HCT116 (cell line): ENCODE results near the gene GPC5. TPM values are rescaled to one million over a fixed set of nuclear protein-coding genes. Genes with fewer than 3 reads are reported as not detected.

Source experiments
- ATAC-seq: fragments of 200-7000 bp; cut with Tn5 transposase; 2 replicates; pipeline ENCODE4 v1.9.1; 2020; ENCODE audit warnings: mild to moderate bottlenecking, moderate library complexity
- BruUV-seq: library from RNA; stranded (reverse); fragments of 400-500 nt; replicated peaks from 2 replicates; lab custom pipeline; 2021; lab: Mats Ljungman, UMichigan
- CTCF ChIA-PET: fragments of 300-600 bp; sonication (Branson Sonifier 250); formaldehyde crosslinking; loops from one replicate; lab custom pipeline; 2021; ENCODE audit warnings: antibody characterized with exemption; lab: Charles Lee
- POLR2A ChIA-PET: fragments of 300-600, 350-600 bp; sonication (Branson Sonifier 250); formaldehyde crosslinking; loops from one replicate; lab custom pipeline; 2021; ENCODE audit warnings: antibody characterized with exemption; lab: Charles Lee
- RAD21 ChIA-PET, 2 experiments: fragments of 300-600 bp; sonication (Branson Sonifier 250); formaldehyde crosslinking; loops; one replicate each; lab custom pipeline; 2023; ENCODE audit warnings: low total read pairs in 2 of 2; ENCODE audit not compliant: uncharacterized antibody in 2 of 2, unreplicated experiment in 2 of 2, low non-redundant PET in 1 of 2; lab: Charles Lee
- DNase-seq: peaks from one replicate; pipeline ENCODE4 v3.0.0-alpha.2; 2010; ENCODE audit warnings: low read depth, low spot score
- H2AFZ ChIP-seq: fragments of 200-600 bp; shearing (Covaris generic), sonication (generic); 2 replicates; pipeline ENCODE4 v1.6.1; 2017; ENCODE audit warnings: low read depth, mixed run types, mixed read lengths, antibody characterized with exemption, low read length; ENCODE audit not compliant: poor library complexity, severe bottlenecking
- H3K27ac ChIP-seq: 2 replicates; pipeline ENCODE4 v1.5.1; 2012; ENCODE audit warnings: low read depth, low read length
- H3K27me3 ChIP-seq: fragments of 200-600 bp; sonication (generic); 2 replicates; pipeline ENCODE4 v1.6.1; 2016; ENCODE audit warnings: mixed run types, low read length, mixed read lengths; ENCODE audit not compliant: insufficient read depth
- H3K36me3 ChIP-seq, 2 experiments: fragments of 200-500 bp in 1 of 2; fragments of 200-600 bp in 1 of 2; sonication (Bioruptor generic) in 1 of 2; sonication (generic) in 1 of 2; 2 replicates each; pipeline versions ENCODE4 v1.5.1 to v1.6.1; 2014 to 2016; ENCODE audit warnings: low read length in 2 of 2, inconsistent platforms in 1 of 2, mixed read lengths in 1 of 2, mixed run types in 1 of 2; ENCODE audit not compliant: insufficient read depth in 2 of 2, control insufficient read depth in 1 of 2
- H3K4me1 ChIP-seq, 2 experiments: fragments of 200-600 bp in 1 of 2; sonication (generic) in 1 of 2; 2 replicates each; pipeline versions ENCODE4 v1.5.1 to v1.6.1; 2012 to 2017; ENCODE audit warnings: low read length in 2 of 2, inconsistent platforms in 1 of 2, mild to moderate bottlenecking in 1 of 2, mixed read lengths in 1 of 2, mixed run types in 1 of 2, moderate library complexity in 1 of 2; ENCODE audit not compliant: insufficient read depth in 2 of 2, control insufficient read depth in 1 of 2
- H3K4me2 ChIP-seq: fragments of 200-600 bp; sonication (generic); 2 replicates; pipeline ENCODE4 v1.6.1; 2017; ENCODE audit warnings: mixed run types, low read length, mixed read lengths
- H3K4me3 ChIP-seq, 2 experiments: fragments of 200-600 bp in 1 of 2; sonication (generic) in 1 of 2; replicated peaks in 1 of 2; 2 replicates each; pipeline ENCODE4 v1.5.1; 2011 to 2016; ENCODE audit warnings: low read length in 2 of 2, control low read depth in 1 of 2, low read depth in 1 of 2, mild to moderate bottlenecking in 1 of 2, mixed read lengths in 1 of 2, mixed run types in 1 of 2
- H3K79me2 ChIP-seq: fragments of 200-600 bp; sonication (generic); 2 replicates; pipeline ENCODE4 v1.6.1; 2017; ENCODE audit warnings: mild to moderate bottlenecking, mixed run types, low read length, moderate library complexity, mixed read lengths; ENCODE audit not compliant: insufficient read depth
- H3K9ac ChIP-seq: fragments of 200-600 bp; sonication (generic); 2 replicates; pipeline ENCODE4 v1.6.1; 2016; ENCODE audit warnings: low read length, mixed read lengths
- H3K9me2 ChIP-seq: fragments of 200-600 bp; sonication (generic), shearing (Covaris generic); 2 replicates; pipeline ENCODE4 v1.6.1; 2017; ENCODE audit warnings: mixed run types, mild to moderate bottlenecking, moderate library complexity; ENCODE audit not compliant: insufficient read depth
- H3K9me3 ChIP-seq, 2 experiments: fragments of 200-500 bp in 1 of 2; fragments of 200-600 bp in 1 of 2; sonication (Bioruptor generic) in 1 of 2; sonication (generic) in 1 of 2; 2 replicates each; pipeline ENCODE4 v1.6.1; 2014 to 2017; ENCODE audit warnings: low read length in 2 of 2, mixed read lengths in 2 of 2, inconsistent platforms in 1 of 2, low read depth in 1 of 2, mild to moderate bottlenecking in 1 of 2, mixed run types in 1 of 2, moderate library complexity in 1 of 2; ENCODE audit not compliant: control insufficient read depth in 1 of 2, insufficient read depth in 1 of 2
- H4K20me1 ChIP-seq: fragments of 200-600 bp; sonication (generic), shearing (Covaris generic); 2 replicates; pipeline ENCODE4 v1.6.1; 2017; ENCODE audit warnings: mixed run types, mild to moderate bottlenecking, moderate library complexity; ENCODE audit not compliant: insufficient read depth
- CBX3 ChIP-seq: IDR thresholded peaks from 2 replicates; pipeline ENCODE4 v1.6.1; 2012; ENCODE audit warnings: low read depth
- EGR1 ChIP-seq: IDR thresholded peaks from 2 replicates; pipeline ENCODE4 v1.6.1; 2012; ENCODE audit warnings: low read depth
- ELF1 ChIP-seq: IDR thresholded peaks from 2 replicates; pipeline ENCODE4 v1.6.1; 2012; ENCODE audit warnings: low read depth, borderline replicate concordance
- EZH2phosphoT487 ChIP-seq: fragments of 200-600 bp; IDR thresholded peaks from 2 replicates; pipeline ENCODE4 v1.6.1; 2018; ENCODE audit warnings: antibody characterized with exemption, borderline replicate concordance
- FOSL1 ChIP-seq: IDR thresholded peaks from 2 replicates; pipeline ENCODE4 v1.6.1; 2012; ENCODE audit warnings: low read depth
- POLR2A ChIP-seq: IDR thresholded peaks from 2 replicates; pipeline ENCODE4 v1.7.0; 2011; ENCODE audit warnings: borderline replicate concordance; ENCODE audit not compliant: insufficient read depth, insufficient read length; ENCODE audit errors: extremely low read depth
- RAD21 ChIP-seq: IDR thresholded peaks from 2 replicates; pipeline ENCODE4 v1.6.1; 2012; ENCODE audit warnings: low read depth, mild to moderate bottlenecking
- SIN3A ChIP-seq: IDR thresholded peaks from 2 replicates; pipeline ENCODE4 v1.6.1; 2012; ENCODE audit warnings: low read depth
- YY1 ChIP-seq: IDR thresholded peaks from 2 replicates; pipeline ENCODE4 v1.6.1; 2011; ENCODE audit warnings: low read length, low read depth, moderate library complexity, mild to moderate bottlenecking; ENCODE audit not compliant: insufficient replicate concordance; ENCODE audit errors: extremely low read depth
- ZBTB33 ChIP-seq: IDR thresholded peaks from 2 replicates; pipeline ENCODE4 v1.6.1; 2011; ENCODE audit warnings: mild to moderate bottlenecking, low read length, moderate library complexity; ENCODE audit not compliant: insufficient replicate concordance; ENCODE audit errors: extremely low read depth
- ZFX ChIP-seq: fragments of 450-650 bp; IDR thresholded peaks from 2 replicates; pipeline ENCODE4 v1.6.1; 2017
- ZNF274 ChIP-seq: fragments of 200-500 bp; sonication (Bioruptor generic); IDR thresholded peaks from 2 replicates; pipeline ENCODE4 v1.6.1; 2014; ENCODE audit warnings: mild to moderate bottlenecking, low read depth, low read length, inconsistent platforms
- intact Hi-C: fragments of 100-400 bp; cut with micrococcal nuclease; formaldehyde crosslinking; loops from 2 replicates; pipeline ENCODE4 v1.10.0; 2022
- total RNA-seq: library from RNA; stranded (reverse); gene quantifications from one replicate; pipeline ENCODE4 v1.2.1, GENCODE V29; 2021; ENCODE audit not compliant: unreplicated experiment
- TF ChIP-seq, protein P1 (sequence below): IDR thresholded peaks from 2 replicates; pipeline ENCODE4 v1.6.1; 2012; ENCODE audit warnings: low read depth

Gene GPC5
- total RNA-seq, 1 experiment from 2014 or later, result not detected

GRCh38 chr13:91639330-91639729 lies 240.9 kb downstream of the GPC5 start:
- no peak for ATAC-seq
- Histone ChIP-seq H3K9ac (no peak overlapping the region), H2AFZ (no peak overlapping the region), H3K4me3 (no peak overlapping the region), H3K79me2 (no peaks in the 10 kb centered on the region), H3K27ac (no peak overlapping the region), H3K9me2 (no peaks in the 10 kb centered on the region), H3K4me2 (no peak overlapping the region), H3K36me3 (no peaks in the 10 kb centered on the region), H4K20me1 (no peaks in the 10 kb centered on the region), H3K27me3 (no peaks in the 10 kb centered on the region), H3K9me3 (peaks cover 5 to 7% of the 10 kb centered on the region in 2 experiments; a peak in 2 of 4 replicates), H3K4me1 (no peaks in the 10 kb centered on the region)
- TF ChIP-seq YY1, result no peak
- no peak for TF ChIP-seq ELF1
- no peak for TF ChIP-seq SIN3A
- no peak for TF ChIP-seq EGR1
- TF ChIP-seq ZBTB33, result no peak
- no peak for TF ChIP-seq EZH2phosphoT487
- TF ChIP-seq, protein P1, sequence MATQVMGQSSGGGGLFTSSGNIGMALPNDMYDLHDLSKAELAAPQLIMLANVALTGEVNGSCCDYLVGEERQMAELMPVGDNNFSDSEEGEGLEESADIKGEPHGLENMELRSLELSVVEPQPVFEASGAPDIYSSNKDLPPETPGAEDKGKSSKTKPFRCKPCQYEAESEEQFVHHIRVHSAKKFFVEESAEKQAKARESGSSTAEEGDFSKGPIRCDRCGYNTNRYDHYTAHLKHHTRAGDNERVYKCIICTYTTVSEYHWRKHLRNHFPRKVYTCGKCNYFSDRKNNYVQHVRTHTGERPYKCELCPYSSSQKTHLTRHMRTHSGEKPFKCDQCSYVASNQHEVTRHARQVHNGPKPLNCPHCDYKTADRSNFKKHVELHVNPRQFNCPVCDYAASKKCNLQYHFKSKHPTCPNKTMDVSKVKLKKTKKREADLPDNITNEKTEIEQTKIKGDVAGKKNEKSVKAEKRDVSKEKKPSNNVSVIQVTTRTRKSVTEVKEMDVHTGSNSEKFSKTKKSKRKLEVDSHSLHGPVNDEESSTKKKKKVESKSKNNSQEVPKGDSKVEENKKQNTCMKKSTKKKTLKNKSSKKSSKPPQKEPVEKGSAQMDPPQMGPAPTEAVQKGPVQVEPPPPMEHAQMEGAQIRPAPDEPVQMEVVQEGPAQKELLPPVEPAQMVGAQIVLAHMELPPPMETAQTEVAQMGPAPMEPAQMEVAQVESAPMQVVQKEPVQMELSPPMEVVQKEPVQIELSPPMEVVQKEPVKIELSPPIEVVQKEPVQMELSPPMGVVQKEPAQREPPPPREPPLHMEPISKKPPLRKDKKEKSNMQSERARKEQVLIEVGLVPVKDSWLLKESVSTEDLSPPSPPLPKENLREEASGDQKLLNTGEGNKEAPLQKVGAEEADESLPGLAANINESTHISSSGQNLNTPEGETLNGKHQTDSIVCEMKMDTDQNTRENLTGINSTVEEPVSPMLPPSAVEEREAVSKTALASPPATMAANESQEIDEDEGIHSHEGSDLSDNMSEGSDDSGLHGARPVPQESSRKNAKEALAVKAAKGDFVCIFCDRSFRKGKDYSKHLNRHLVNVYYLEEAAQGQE, result no peak
- TF ChIP-seq ZFX, result no peak
- no peak for TF ChIP-seq POLR2A
- no peak for TF ChIP-seq ZNF274
- no peak for TF ChIP-seq FOSL1
- no peak for TF ChIP-seq CBX3
- no peak for TF ChIP-seq RAD21
- DNase-seq, result no peak
- POLR2A ChIA-PET, result no interaction called here
- intact Hi-C loops, result no loop called here
- CTCF ChIA-PET, result no interaction called here
- RAD21 ChIA-PET, result no interaction called here
- no TSS peak for BruUV-seq
